KOPT-K1 (cell line): ENCODE measurements around the gene THOC6.

Experiments used
- H3K27ac ChIP-seq: fragments of 200-600 bp; sonication (generic); 2 replicates; pipeline ENCODE4 v1.5.1; 2016; ENCODE audit warnings: antibody characterized with exemption, mild to moderate bottlenecking, low read depth, low read length; ENCODE audit not compliant: poor library complexity, severe bottlenecking
- H3K36me3 ChIP-seq: fragments of 200-600 bp; sonication (generic); 2 replicates; pipeline ENCODE4 v1.5.1; 2017; ENCODE audit warnings: antibody characterized with exemption, mild to moderate bottlenecking, low read length, moderate library complexity; ENCODE audit not compliant: insufficient read depth
- H3K9me3 ChIP-seq: fragments of 200-600 bp; sonication (generic); 2 replicates; pipeline ENCODE4 v1.5.1; 2017; ENCODE audit warnings: antibody characterized with exemption, low read length, mild to moderate bottlenecking; ENCODE audit not compliant: insufficient read depth, poor library complexity, severe bottlenecking

The THOC6 gene

GRCh38 chr16:3007059-3007956, 16.5 kb upstream of the THOC6 start:
- no peaks in the 10 kb centered on the region for H3K36me3 ChIP-seq
- H3K27ac ChIP-seq: no peak overlapping the region
- H3K9me3 ChIP-seq: no peaks in the 10 kb centered on the region

GRCh38 chr16:3007957-3008689, 15.7 kb upstream of the THOC6 start:
- Histone ChIP-seq H3K27ac (no peak overlapping the region), H3K9me3 (no peaks in the 10 kb centered on the region)

GRCh38 chr16:3008690-3009037, 15.2 kb upstream of the THOC6 start:
- H3K36me3 ChIP-seq: no peaks in the 10 kb centered on the region
- H3K27ac ChIP-seq: no peak overlapping the region
- H3K9me3 ChIP-seq: no peaks in the 10 kb centered on the region

More at GRCh38 chr16:3007957-3008689, 15.7 kb upstream of the THOC6 start:
- no peaks in the 10 kb centered on the region for H3K36me3 ChIP-seq

- H3K36me3 ChIP-seq: no peaks in the 10 kb centered on the region
- H3K9me3 ChIP-seq: no peaks in the 10 kb centered on the region
- H3K27ac ChIP-seq: no peak overlapping the region
Measured at GRCh38 chr16:3009568-3010390, 14.1 kb upstream of the THOC6 start.

- Histone ChIP-seq H3K36me3 (no peaks in the 10 kb centered on the region), H3K27ac (no peak overlapping the region), H3K9me3 (no peaks in the 10 kb centered on the region)
Measured at GRCh38 chr16:3010510-3010909, 13.3 kb upstream of the THOC6 start.

DNA sequence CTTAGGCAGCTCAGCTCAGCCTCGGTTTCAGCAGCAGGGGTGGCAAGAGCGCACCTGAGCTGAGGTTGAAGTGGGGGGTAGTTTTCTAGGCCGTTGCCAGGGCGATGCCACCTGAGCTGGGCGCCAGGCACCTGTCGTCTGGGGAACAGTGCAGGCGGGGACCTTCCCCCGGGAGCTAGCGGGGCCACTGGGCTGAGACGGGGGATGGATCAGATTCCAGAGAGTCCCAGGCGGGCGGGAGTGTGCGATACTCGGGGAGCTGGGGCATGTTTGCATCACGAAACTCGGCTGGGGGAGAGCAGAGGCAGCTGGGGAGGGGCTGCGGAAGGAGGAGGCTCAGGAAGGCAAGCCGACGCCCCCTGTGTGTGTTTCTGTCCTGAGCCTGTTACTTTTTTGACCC, 11.6 kb upstream of the THOC6 start:
- no peak overlapping the region for H3K27ac ChIP-seq
- no peaks in the 10 kb centered on the region for H3K9me3 ChIP-seq
- H3K36me3 ChIP-seq: no peaks in the 10 kb centered on the region

GRCh38 chr16:3012828-3013420, 10.9 kb upstream of the THOC6 start, which contains the start of gene CLDN9:
TSS of gene CLDN9 (plus strand) at chr16:3012923. CDS start at chr16:3013363, 440 bp downstream.
- Histone ChIP-seq H3K9me3 (no peaks in the 10 kb centered on the region), H3K27ac (no peak within 1 kb of the TSS), H3K36me3 (no peaks in the 10 kb centered on the region)

DNA sequence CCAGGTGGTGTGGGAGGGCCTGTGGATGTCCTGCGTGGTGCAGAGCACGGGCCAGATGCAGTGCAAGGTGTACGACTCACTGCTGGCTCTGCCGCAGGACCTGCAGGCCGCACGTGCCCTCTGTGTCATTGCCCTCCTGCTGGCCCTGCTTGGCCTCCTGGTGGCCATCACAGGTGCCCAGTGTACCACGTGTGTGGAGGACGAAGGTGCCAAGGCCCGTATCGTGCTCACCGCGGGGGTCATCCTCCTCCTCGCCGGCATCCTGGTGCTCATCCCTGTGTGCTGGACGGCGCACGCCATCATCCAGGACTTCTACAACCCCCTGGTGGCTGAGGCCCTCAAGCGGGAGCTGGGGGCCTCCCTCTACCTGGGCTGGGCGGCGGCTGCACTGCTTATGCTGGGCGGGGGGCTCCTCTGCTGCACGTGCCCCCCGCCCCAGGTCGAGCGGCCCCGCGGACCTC, 10.3 kb upstream of the THOC6 start:
- no peak overlapping the region for H3K27ac ChIP-seq
- no peaks in the 10 kb centered on the region for H3K36me3 ChIP-seq
- no peaks in the 10 kb centered on the region for H3K9me3 ChIP-seq

DNA sequence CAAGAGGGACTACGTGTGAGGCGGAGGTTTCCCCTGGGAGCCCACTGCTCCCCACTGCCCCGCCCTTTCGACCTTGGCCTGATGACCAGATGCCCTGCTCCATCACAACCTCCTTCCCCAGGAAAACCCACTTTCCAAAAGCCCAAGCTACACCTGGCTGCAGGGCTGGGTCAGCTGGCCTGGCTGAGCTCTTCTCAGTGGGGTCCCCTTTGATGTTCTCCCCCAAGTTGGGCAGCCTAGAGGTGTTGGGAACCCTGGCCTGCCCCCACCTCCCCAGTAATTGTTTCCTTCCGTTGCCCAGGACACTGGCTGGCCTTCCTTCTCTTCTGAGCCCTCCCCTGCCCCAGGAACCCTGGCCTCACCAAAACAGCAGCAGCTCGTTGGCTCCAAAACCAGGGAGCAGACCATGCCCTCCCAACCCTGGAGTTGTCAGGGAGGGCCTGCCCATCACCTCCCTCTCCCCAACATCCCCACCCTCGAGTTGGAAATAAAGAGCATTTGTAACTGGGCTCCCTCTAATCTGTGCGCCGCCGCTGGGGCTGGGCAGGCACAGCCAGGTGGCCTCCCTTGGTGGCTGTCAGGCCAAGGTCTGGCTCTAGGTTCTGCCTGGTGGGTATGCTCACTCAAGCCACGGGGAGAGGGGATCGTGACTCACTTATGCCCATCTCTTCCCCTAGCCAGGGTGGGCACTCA, 9.7 kb upstream of the THOC6 start:
- Histone ChIP-seq H3K27ac (no peak overlapping the region), H3K36me3 (no peaks in the 10 kb centered on the region)

DNA sequence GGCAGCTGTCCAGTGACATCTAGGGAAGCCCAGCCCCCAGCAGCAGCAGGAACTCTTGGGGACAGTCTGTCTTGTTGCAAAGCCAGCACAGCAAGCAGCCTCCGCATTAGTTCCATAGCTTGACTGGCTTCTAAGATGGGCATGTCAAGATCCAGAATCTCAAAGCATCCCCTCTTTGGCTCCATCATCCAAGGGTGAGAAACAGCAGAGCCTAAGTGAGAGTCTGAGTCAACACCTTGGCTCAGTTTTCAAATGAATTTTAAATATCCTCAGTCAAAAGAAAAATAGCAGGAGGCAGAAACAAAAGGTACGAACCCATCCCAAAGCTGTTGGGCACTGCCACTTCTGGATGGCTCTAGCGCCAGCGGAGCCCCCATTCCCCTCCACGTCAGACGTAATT, 8.9 kb upstream of the THOC6 start:
- no peaks in the 10 kb centered on the region for H3K36me3 ChIP-seq
- no peak overlapping the region for H3K27ac ChIP-seq
- H3K9me3 ChIP-seq: no peaks in the 10 kb centered on the region

More for the DNA sequence above, 9.7 kb upstream of the THOC6 start:
- no peaks in the 10 kb centered on the region for H3K9me3 ChIP-seq

- Histone ChIP-seq H3K36me3 (no peaks in the 10 kb centered on the region), H3K27ac (no peak overlapping the region), H3K9me3 (no peaks in the 10 kb centered on the region)
Measured at GRCh38 chr16:3015865-3016521, 7.8 kb upstream of the THOC6 start.

DNA sequence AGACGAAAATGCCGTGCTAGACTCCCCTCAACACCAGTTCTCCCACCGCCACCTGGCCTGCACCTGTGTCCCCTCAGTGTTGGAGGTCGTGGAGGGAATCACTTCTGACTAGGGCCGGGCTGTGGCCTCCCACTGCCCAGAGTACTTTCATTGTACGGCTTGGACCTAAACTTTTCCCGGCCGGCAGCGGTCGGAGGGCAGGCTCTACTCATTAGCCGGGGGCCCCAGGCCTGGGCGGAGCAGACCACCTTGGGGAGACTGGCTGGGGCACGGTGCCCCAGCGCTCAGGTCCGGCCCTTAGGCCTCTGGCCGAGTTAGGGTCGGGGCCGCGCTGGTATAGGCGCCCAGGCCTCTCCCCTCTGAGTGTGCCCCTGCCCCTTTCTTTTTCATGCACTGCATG, 6.5 kb upstream of the THOC6 start:
- H3K36me3 ChIP-seq: no peaks in the 10 kb centered on the region
- no peaks in the 10 kb centered on the region for H3K9me3 ChIP-seq
- no peak overlapping the region for H3K27ac ChIP-seq

DNA sequence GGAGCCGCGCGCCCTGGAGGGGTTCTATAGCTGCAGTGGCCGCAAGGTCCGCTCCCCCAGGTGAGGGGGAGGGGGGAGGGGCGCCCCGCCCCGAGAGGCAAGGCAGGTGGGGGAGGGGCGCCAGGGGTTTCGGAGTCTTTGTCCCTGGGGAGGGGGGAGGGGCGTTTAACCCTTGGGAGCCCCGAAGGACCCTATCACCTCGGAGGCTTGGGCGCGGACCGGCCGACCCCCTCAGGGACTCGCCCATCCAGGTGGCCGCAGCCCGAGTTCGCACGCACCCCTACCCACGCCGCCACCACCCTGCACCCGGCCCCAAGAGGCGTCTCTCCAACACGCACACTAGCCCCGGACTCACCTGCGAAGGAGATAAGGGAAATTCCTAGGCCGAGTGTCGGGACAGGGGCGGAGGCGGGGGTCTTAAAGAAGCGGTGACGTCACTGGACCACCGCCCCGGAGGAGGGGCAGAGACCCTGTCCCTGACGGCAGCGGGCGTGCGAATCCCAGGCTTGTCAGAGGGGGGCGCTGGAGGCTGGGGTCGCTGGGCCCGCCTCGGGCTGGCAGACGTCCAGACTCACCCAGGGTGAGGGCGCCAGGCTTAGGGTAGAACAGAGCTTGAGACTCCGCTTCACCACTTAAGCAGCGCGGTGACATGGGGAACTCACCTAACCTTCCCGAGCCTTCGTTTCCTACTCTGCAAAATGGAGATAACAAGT, 5.9 kb upstream of the THOC6 start, which contains the start of gene CLDN6:
CLDN6 (minus strand) TSS at position 390 of the 713 bp plus-strand sequence. CDS start 2,162 bp downstream, outside the sequence.
- Histone ChIP-seq H3K27ac (no peak within 1 kb of the TSS), H3K9me3 (no peaks in the 10 kb centered on the region), H3K36me3 (no peaks in the 10 kb centered on the region)
